HEK293T (cell line): Measurements from ENCODE around the gene SYT17.

ENCODE experiments used
- ARNT ChIP-seq: fragments of 450-650 bp; IDR thresholded peaks from 2 replicates; pipeline ENCODE4 v1.6.1; 2017; ENCODE audit warnings: mild to moderate bottlenecking
- BHLHE40 ChIP-seq: fragments of 450-650 bp; IDR thresholded peaks from 2 replicates; pipeline ENCODE4 v1.6.1; 2016; ENCODE audit warnings: mild to moderate bottlenecking, moderate library complexity, borderline replicate concordance
- ELF4 ChIP-seq: fragments of 450-650 bp; IDR thresholded peaks from 2 replicates; pipeline ENCODE4 v1.6.1; 2017; ENCODE audit warnings: antibody characterized with exemption
- FOXM1 ChIP-seq: fragments of 450-650 bp; IDR thresholded peaks from 2 replicates; pipeline ENCODE4 v1.6.1; 2017; ENCODE audit warnings: mild to moderate bottlenecking, borderline replicate concordance
- HDGF ChIP-seq: fragments of 450-650 bp; IDR thresholded peaks from 2 replicates; pipeline ENCODE4 v1.6.1; 2017; ENCODE audit warnings: antibody characterized with exemption, borderline replicate concordance
- LEF1 ChIP-seq: fragments of 450-650 bp; IDR thresholded peaks from 2 replicates; pipeline ENCODE4 v1.6.1; 2017; ENCODE audit warnings: mild to moderate bottlenecking, borderline replicate concordance
- NFRKB ChIP-seq: fragments of 450-650 bp; IDR thresholded peaks from 2 replicates; pipeline ENCODE4 v1.6.1; 2016; ENCODE audit warnings: mild to moderate bottlenecking, moderate library complexity
- TARDBP ChIP-seq: fragments of 450-650 bp; IDR thresholded peaks from 2 replicates; pipeline ENCODE4 v1.6.1; 2016

DNA sequence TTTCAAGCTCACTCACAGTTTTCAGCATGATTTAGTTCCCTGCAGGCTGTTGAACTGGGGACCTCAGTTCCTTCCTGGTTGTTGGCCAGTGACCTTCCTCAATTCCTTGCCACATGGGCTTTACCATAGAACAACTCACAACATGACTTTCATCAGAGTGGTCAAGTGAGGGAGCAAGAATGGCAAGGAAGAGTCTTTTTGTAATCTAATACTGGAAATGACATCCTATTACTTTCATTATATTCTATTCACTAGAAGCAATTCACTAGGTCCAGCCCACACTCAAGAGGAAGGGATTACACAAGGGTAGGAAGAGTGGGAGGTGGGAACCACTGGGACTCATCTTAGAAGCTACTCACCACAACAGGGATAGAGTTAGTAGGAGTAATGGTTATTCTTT is 57.6 kb downstream of the SYT17 start:
- TF ChIP-seq BHLHE40 = no peak
- no peak for TF ChIP-seq ELF4
- no peak for TF ChIP-seq LEF1
- TF ChIP-seq HDGF = no peak
- TF ChIP-seq ARNT = no peak
- TF ChIP-seq NFRKB = no peak
- TF ChIP-seq TARDBP = no peak
- no peak for TF ChIP-seq FOXM1
